Endothelial cell (in vitro differentiated cells): ENCODE results near the gene ABLIM1. TPM values are rescaled to one million over a fixed set of nuclear protein-coding genes. Genes with fewer than 3 reads are reported as not detected.

Experiments
- DNase-seq: peaks from one replicate; pipeline ENCODE4 v3.0.0; 2021; ENCODE audit warnings: low spot score
- H3K27ac Mint-ChIP-seq: one replicate; pipeline ENCODE4 v1.8.0; 2021; ENCODE audit warnings: mixed read lengths, inconsistent platforms; ENCODE audit not compliant: unreplicated experiment
- H3K27me3 Mint-ChIP-seq: one replicate; pipeline ENCODE4 v1.8.0; 2021; ENCODE audit warnings: mild to moderate bottlenecking, moderate library complexity, mixed read lengths, inconsistent platforms; ENCODE audit not compliant: unreplicated experiment
- H3K36me3 Mint-ChIP-seq: one replicate; pipeline ENCODE4 v1.8.0; 2021; ENCODE audit warnings: mild to moderate bottlenecking, low read depth, mixed read lengths, inconsistent platforms; ENCODE audit not compliant: unreplicated experiment
- H3K4me1 Mint-ChIP-seq: one replicate; pipeline ENCODE4 v1.8.0; 2021; ENCODE audit warnings: mild to moderate bottlenecking, mixed read lengths, inconsistent platforms; ENCODE audit not compliant: unreplicated experiment
- H3K4me3 Mint-ChIP-seq: one replicate; pipeline ENCODE4 v1.8.0; 2021; ENCODE audit warnings: mild to moderate bottlenecking, mixed read lengths, inconsistent platforms; ENCODE audit not compliant: unreplicated experiment
- H3K9me3 Mint-ChIP-seq: one replicate; pipeline ENCODE4 v1.8.0; 2021; ENCODE audit warnings: mixed read lengths, inconsistent platforms; ENCODE audit not compliant: unreplicated experiment
- total RNA-seq: library from RNA; stranded (reverse); fragmentation: NEBNext Ultra II Directional; extraction: Animal tissue kit (Norgen Biotek cat#: 25700); gene quantifications from one replicate; pipeline ENCODE4 v1.2.1, GENCODE V29; 2021; ENCODE audit not compliant: unreplicated experiment
- TF ChIP-seq, protein P1 (sequence below): fragments of 200-600 bp; sonication (generic); IDR thresholded peaks from one replicate; pipeline ENCODE4 v1.5.0; 2021; ENCODE audit warnings: antibody characterized with exemption; ENCODE audit not compliant: unreplicated experiment

Gene ABLIM1
- total RNA-seq, 1 donor from 2014 or later: 55.9 TPM

DNA sequence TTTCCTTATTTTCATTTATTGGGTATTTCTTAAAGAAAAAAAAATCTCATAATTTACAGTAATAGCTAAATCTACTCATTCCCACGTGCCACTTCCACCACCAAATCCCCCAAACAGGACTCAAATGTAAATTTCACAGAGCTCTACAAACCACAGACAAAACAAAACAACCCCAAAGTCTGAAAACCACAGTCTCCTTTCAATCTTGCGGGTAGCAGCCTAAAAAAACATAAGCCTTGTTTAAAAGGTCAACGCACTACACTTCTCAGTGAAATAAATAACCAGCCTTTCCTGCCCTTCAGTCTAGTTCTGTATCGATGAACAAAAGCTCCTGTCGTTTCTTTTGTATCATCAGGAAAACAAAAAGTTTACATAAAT, 132.0 kb downstream of the ABLIM1 start:
- Mint-ChIP-seq H3K4me1 (peaks cover 32% of the 10 kb centered on the region), H3K27ac (peak overlapping the region; percentile 90), H3K4me3 (peak overlapping the region; percentile 88), H3K27me3 (peaks cover 2% of the 10 kb centered on the region), H3K36me3 (no peaks in the 10 kb centered on the region), H3K9me3 (no peaks in the 10 kb centered on the region)
- TF ChIP-seq, protein P1, sequence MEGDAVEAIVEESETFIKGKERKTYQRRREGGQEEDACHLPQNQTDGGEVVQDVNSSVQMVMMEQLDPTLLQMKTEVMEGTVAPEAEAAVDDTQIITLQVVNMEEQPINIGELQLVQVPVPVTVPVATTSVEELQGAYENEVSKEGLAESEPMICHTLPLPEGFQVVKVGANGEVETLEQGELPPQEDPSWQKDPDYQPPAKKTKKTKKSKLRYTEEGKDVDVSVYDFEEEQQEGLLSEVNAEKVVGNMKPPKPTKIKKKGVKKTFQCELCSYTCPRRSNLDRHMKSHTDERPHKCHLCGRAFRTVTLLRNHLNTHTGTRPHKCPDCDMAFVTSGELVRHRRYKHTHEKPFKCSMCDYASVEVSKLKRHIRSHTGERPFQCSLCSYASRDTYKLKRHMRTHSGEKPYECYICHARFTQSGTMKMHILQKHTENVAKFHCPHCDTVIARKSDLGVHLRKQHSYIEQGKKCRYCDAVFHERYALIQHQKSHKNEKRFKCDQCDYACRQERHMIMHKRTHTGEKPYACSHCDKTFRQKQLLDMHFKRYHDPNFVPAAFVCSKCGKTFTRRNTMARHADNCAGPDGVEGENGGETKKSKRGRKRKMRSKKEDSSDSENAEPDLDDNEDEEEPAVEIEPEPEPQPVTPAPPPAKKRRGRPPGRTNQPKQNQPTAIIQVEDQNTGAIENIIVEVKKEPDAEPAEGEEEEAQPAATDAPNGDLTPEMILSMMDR: no peak
- no peak for DNase-seq

DNA sequence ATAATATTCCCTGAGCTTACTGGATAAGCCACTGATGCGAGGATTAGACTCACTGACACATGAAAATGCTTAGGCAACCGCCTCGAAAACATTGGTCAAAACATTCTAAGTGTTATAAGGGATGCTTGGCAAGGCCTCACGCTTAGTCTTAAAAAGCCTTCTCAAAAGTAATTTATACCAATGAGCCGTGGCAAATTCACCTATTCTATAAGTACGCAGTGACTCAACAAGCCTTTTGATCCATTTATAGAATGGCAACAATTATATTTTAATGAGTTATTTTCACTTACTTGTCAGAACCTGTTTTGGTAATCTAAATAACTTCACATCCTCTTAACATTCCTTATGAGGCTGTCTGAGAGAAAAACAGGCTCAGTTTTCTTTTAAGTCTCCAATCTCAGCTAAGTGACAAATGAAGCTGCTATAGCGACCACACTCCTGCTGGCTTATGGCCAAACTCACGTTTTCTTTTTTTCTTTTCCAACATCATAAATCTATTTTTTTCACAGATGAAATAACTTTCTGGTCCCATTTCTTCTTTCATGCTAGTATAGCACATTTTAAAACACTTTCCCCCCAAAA, 132.6 kb downstream of the ABLIM1 start:
- H3K36me3 Mint-ChIP-seq: no peaks in the 10 kb centered on the region
- peak overlapping the region; percentile 57 for H3K27ac Mint-ChIP-seq
- H3K4me1 Mint-ChIP-seq: peaks cover 32% of the 10 kb centered on the region
- H3K9me3 Mint-ChIP-seq: no peaks in the 10 kb centered on the region
- peak overlapping the region; percentile 88 for H3K4me3 Mint-ChIP-seq
- TF ChIP-seq, protein P1: no peak
- DNase-seq: no peak
- peaks cover 2% of the 10 kb centered on the region for H3K27me3 Mint-ChIP-seq

DNA sequence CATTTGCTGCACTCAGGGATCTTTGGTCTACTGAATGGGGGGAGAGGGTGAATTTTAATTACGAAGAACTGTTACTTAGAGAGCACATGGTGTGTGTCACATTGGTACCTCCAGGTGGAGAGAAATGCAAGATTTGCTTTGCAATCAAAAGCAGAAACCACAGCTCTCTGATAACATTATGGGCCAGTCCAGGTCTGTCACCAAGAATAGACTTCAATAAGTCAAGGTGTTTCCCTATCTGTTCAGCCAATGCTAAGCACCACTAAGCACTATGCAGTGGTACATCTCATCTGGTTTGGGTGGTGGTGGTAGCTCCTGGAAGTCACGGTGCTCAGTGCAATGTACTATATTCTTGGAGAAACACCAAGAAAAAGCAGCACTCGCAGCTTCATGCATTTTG, 134.2 kb downstream of the ABLIM1 start:
- Mint-ChIP-seq H3K4me3 (no peak overlapping the region), H3K9me3 (no peaks in the 10 kb centered on the region), H3K4me1 (peaks cover 32% of the 10 kb centered on the region), H3K27ac (no peak overlapping the region), H3K27me3 (peaks cover 2% of the 10 kb centered on the region), H3K36me3 (no peaks in the 10 kb centered on the region)
- DNase-seq: no peak
- TF ChIP-seq, protein P1: no peak

DNA sequence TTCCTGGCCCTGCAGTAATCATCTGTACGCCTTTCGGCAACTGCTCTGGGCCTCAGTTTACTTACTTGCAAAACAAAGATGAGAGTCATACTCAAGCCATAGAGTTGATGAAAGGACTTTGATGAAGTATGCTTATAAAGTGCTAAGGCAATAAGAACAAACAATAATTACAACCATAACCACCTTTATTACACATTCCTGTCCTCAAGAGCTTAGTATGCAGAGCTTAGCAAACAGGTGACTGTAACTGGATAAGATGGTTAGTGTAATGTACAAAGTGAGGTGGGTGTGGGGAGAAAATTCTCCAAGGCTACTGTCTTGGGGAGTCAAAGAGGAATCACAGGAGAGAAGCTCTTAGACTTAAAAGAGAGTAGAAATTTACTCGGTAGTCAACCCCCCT, 136.8 kb downstream of the ABLIM1 start:
- DNase-seq: no peak
- Mint-ChIP-seq H3K27ac (no peak overlapping the region), H3K36me3 (no peaks in the 10 kb centered on the region), H3K9me3 (no peaks in the 10 kb centered on the region), H3K4me3 (no peak overlapping the region), H3K27me3 (peaks cover 2% of the 10 kb centered on the region), H3K4me1 (peaks cover 34% of the 10 kb centered on the region)
- TF ChIP-seq, protein P1: no peak

DNA sequence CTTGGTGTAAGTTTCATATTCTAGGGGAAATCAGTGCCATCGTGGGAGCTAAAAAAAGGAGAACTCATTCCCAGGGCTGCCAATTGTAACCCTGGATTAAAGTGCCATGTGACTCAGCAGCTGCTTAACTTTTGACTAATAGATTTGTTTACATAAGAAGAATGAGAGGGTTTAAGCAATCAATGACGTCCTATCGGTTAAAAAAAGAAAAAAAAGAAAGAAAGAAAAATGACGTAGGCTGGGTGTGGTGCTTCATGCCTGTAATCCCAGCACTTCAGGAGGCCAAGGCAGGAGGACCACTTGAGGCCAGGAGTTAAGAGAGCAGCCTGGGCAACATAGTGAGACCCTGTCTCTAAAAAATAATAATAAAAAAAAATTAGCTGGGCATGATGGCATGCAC, 137.6 kb downstream of the ABLIM1 start:
- H3K4me1 Mint-ChIP-seq: peaks cover 33% of the 10 kb centered on the region
- TF ChIP-seq, protein P1: no peak
- no peaks in the 10 kb centered on the region for H3K9me3 Mint-ChIP-seq
- no peak overlapping the region for H3K27ac Mint-ChIP-seq
- H3K4me3 Mint-ChIP-seq: no peak overlapping the region
- no peaks in the 10 kb centered on the region for H3K36me3 Mint-ChIP-seq
- DNase-seq: no peak
- peaks cover 2% of the 10 kb centered on the region for H3K27me3 Mint-ChIP-seq
